GM12872 (cell line): ENCODE measurements around the gene IRS1.

Experiments
- TF ChIP-seq, protein P1 (sequence below): IDR thresholded peaks from 3 replicates; pipeline ENCODE4 v1.5.1; 2011; ENCODE audit warnings: low read depth, mild to moderate bottlenecking, low read length, moderate library complexity; ENCODE audit not compliant: insufficient read depth

The IRS1 gene

DNA sequence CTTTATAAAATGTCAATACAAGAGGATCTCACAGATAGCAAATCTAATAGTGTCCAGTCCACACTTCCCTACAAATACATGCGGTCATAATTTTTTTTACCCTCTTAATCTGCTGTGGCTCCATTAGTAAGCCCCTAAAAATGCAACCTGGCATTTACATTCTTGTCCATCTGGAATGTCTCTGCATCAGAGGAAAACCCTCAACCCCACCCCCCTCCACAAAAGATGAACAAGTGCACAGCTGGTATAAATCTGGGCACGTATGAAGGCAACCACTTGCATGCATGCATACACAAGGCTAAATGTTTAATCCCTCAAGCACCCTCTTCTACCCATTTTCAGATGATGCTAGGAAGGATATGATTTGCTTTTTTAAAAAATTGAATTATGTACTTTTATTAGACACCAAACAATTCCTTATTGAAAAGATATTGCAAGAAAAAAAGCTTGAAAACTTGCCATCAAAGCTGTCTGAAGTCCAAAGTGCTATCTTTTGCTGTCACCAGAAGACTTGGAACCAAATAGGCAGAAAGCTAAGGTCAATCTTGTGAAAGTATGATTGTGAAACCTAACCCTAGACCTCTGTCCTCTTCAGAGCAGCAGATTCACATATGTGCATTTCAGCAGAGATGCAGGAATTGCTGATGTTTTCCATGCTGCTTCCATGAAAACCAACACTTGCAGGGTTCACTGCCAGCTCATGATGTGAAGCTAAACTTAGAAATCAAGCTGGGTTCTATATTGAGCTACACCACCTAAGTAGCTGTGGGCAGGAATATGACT lies 39.0 kb downstream of the IRS1 start:
- TF ChIP-seq, protein P1, sequence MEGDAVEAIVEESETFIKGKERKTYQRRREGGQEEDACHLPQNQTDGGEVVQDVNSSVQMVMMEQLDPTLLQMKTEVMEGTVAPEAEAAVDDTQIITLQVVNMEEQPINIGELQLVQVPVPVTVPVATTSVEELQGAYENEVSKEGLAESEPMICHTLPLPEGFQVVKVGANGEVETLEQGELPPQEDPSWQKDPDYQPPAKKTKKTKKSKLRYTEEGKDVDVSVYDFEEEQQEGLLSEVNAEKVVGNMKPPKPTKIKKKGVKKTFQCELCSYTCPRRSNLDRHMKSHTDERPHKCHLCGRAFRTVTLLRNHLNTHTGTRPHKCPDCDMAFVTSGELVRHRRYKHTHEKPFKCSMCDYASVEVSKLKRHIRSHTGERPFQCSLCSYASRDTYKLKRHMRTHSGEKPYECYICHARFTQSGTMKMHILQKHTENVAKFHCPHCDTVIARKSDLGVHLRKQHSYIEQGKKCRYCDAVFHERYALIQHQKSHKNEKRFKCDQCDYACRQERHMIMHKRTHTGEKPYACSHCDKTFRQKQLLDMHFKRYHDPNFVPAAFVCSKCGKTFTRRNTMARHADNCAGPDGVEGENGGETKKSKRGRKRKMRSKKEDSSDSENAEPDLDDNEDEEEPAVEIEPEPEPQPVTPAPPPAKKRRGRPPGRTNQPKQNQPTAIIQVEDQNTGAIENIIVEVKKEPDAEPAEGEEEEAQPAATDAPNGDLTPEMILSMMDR: no peak

DNA sequence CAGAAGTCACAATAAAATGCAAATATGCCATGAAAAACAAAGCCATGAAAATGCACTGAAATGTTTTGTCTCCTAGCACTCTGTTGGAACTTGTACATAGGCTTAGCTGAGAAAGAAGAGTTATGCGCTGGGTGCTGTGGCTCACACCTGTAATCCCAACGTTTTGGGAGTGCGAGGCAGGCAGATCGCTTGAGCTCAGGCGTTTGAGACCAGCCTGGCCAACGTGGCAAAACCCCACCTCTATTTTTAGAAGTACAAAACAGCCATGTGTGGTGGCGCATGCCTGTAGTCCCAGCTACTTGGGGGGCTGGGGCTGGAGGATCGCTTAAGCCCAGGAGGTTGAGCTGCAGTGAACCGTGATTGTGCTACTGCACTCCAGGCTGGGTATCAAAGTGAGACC lies 39.9 kb downstream of the IRS1 start:
- TF ChIP-seq, protein P1: no peak

DNA sequence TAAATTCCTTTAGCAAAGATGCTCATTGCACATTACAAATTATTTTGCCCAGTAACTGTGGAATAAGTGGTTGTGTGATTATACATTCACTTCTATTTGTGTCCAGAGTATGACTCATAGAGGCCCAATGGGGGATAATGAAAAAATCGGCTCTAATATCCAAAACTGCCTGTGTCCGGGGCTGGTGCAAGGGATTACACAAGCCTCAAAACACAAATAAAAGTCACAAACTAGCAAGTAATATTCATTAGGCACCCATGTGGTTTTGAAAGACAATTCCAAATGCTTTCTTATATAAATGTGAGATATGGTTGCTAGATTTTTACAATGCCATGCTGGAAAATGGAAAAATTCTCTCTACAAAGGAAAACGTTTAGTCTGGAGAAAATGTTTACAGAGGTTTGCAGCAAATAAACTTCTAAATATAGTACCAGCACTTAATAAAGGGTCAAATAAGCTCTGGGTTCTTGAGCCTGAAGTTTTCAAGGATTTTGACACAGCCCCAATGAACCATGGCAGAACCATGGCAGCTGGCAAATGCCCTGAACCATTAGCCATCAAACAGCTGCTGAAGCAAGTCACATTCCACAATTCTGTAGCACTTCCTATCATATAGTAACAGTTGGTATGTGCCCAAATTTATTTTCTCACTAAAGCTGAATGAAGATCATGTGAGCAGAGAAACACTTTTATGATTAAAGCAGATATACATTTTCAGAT lies 40.5 kb downstream of the IRS1 start:
- TF ChIP-seq, protein P1: no peak

DNA sequence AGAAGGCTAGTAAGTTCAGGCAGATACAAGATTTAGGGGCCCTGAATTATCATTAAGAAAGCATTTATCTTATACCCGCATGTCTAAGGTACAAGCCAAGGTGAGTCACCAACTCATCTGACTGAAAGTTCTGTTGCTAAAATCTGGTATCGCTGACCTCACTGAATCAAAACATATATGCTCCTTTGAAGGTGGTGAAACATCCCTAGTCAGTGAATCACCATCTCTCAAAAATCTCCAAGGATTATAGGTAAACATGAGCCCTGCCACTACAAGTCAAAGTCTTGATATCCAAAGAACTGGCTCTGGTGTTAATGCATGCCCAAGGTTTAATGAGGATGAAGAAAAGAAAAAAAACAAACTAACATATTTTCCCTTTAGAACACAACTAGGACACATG lies 43.5 kb downstream of the IRS1 start:
- TF ChIP-seq, protein P1: no peak

DNA sequence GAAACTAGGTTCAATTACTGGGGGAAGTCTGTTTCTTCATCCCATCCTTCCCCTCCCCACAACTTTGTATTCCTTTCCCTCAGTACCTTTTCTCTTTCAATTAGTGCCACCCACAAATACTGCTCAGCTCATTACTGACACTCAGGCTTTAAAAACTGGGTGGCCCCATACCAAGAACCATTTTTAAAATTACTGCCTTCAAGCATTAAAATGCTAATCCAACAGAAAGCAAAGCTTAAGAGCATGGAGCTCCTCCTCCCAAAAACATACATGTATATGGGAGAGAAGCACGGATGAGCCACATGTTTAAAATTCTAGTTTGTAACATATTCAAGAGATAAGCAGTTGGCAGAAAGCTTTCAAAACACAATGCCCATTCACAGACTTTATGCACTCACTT lies 44.0 kb downstream of the IRS1 start:
- TF ChIP-seq, protein P1: no peak

DNA sequence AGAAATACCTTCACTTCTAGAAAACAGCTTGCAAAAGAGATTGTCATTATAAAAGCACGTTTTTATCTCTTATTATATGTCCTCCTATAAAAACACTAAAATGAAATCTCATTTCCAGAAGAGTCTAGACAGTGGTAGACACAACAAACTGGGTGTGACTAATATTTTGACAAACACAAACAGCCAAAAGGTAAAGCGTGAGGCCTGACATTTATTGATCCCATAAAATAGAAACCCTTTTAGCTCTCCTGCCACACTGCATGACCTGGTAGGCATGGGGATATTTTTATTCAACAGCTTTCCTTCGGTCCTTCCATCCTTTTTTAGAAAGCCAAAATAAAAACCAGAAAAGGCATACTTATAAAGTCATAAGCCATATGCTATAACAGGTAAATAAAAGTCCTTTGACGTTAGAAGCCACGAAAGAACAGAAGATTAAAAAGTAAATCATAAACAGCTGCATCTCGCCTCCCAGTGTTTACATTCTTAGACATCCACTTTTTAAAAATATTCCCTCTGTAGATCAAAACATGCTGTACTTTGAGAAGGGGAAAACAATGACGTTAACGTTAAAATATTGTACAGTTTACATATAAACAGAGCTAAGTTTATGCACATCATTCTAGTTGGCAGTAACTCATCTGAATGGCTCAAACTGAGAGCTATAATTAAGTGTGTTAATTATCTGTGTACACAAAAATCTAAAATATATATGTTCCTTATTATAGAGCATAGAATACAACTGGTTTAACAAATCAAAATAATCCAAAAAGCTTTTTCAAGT lies 44.6 kb downstream of the IRS1 start:
- TF ChIP-seq, protein P1: no peak

DNA sequence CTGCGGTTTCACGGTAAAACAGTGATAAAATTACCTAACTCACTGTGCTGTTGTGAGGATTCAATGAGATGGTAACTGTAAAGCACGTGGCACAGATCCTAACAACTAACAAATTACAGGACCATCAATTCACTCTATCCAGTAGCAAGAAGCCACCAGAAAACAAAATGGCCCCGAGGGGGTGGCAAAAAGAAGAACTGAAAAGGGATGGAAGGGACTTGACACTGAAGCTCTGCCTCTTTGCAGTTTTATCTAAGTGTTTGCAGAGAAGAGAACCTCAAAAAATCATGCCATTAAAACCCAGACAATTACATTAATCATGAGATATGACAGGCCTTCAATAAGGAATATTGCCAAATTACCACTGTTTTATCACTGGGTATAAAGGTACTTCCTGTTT lies 46.7 kb downstream of the IRS1 start:
- TF ChIP-seq, protein P1: no peak
